SK-N-SH (cell line): Measurements from ENCODE around the gene ZDHHC24. TPM values are rescaled to one million over a fixed set of nuclear protein-coding genes. Genes with fewer than 3 reads are reported as not detected.
A peak's percentile ranks its signal among the peaks of the same experiment; 100 is the strongest.

Source experiments
- CHD2 ChIP-seq: fragments of 150-350 bp; IDR thresholded peaks from 2 replicates; pipeline ENCODE4 v1.6.1; 2018; ENCODE audit warnings: low read length; ENCODE audit not compliant: partially characterized antibody
- CTCF ChIP-seq: fragments of 200-600 bp; sonication (generic); IDR thresholded peaks from 2 replicates; pipeline ENCODE4 v1.6.1; 2017; ENCODE audit warnings: antibody characterized with exemption, mild to moderate bottlenecking, moderate library complexity
- ELF1 ChIP-seq: IDR thresholded peaks from 2 replicates; pipeline ENCODE4 v1.4.0; 2012
- FOSL2 ChIP-seq: IDR thresholded peaks from 2 replicates; pipeline ENCODE4 v1.4.0; 2012; ENCODE audit warnings: low read depth, mild to moderate bottlenecking, moderate library complexity, borderline replicate concordance
- FOXJ3 ChIP-seq: sonication (generic); formaldehyde crosslinking; IDR thresholded peaks from 2 replicates; pipeline ENCODE4 v1.5.1; 2020; ENCODE audit warnings: mild to moderate bottlenecking, missing genetic modification reagents
- FOXM1 ChIP-seq: IDR thresholded peaks from 2 replicates; pipeline ENCODE4 v1.4.0; 2012; ENCODE audit warnings: low read depth, mild to moderate bottlenecking
- GABPA ChIP-seq: IDR thresholded peaks from 2 replicates; pipeline ENCODE4 v1.4.0; 2012; ENCODE audit warnings: low read depth, mild to moderate bottlenecking
- IRF3 ChIP-seq: fragments of 150-350 bp; IDR thresholded peaks from 2 replicates; pipeline ENCODE4 v1.6.1; 2016; ENCODE audit warnings: mild to moderate bottlenecking, low read depth, low read length
- JUND ChIP-seq: IDR thresholded peaks from 2 replicates; pipeline ENCODE4 v1.4.0; 2012
- MAX ChIP-seq: IDR thresholded peaks from 2 replicates; pipeline ENCODE4 v1.4.0; 2012; ENCODE audit warnings: low read depth
- MEF2A ChIP-seq: IDR thresholded peaks from 2 replicates; pipeline ENCODE4 v1.4.0; 2012; ENCODE audit warnings: low read depth, borderline replicate concordance
- NFIC ChIP-seq: IDR thresholded peaks from 2 replicates; pipeline ENCODE4 v1.4.0; 2012; ENCODE audit warnings: borderline replicate concordance
- NRF1 ChIP-seq: IDR thresholded peaks from 2 replicates; pipeline ENCODE4 v1.6.1; 2012; ENCODE audit warnings: low read depth, mild to moderate bottlenecking, low read length
- PBX3 ChIP-seq: IDR thresholded peaks from 2 replicates; pipeline ENCODE4; 2012
- POLR2AphosphoS5 ChIP-seq: IDR thresholded peaks from 2 replicates; pipeline ENCODE4 v1.6.1; 2012; ENCODE audit warnings: low read depth, low read length
- RFX5 ChIP-seq: IDR thresholded peaks from 2 replicates; pipeline ENCODE4 v1.6.1; 2012; ENCODE audit warnings: mild to moderate bottlenecking, improper control_type of control experiment, low read length
- RXRA ChIP-seq: IDR thresholded peaks from 2 replicates; pipeline ENCODE4 v1.4.0; 2012; ENCODE audit warnings: low read depth, mild to moderate bottlenecking, borderline replicate concordance
- TAF1 ChIP-seq: IDR thresholded peaks from 2 replicates; pipeline ENCODE4 v1.6.1; 2012; ENCODE audit warnings: low read depth, mild to moderate bottlenecking, low read length, moderate library complexity, borderline replicate concordance
- TEAD4 ChIP-seq: IDR thresholded peaks from 2 replicates; pipeline ENCODE4 v1.4.0; 2012; ENCODE audit warnings: mild to moderate bottlenecking, borderline replicate concordance; ENCODE audit not compliant: insufficient read depth
- YY1 ChIP-seq: IDR thresholded peaks from 2 replicates; pipeline ENCODE4 v1.4.0; 2012; ENCODE audit warnings: low read depth, mild to moderate bottlenecking
- ZBTB33 ChIP-seq: IDR thresholded peaks from 2 replicates; pipeline ENCODE4 v1.4.0; 2012; ENCODE audit warnings: low read depth, borderline replicate concordance
- polyA plus RNA-seq, 3 experiments: library from polyadenylated mRNA; depleted of rRNA; stranded (reverse); fragments of >200 nt; gene quantifications; 2 replicates each; pipeline ENCODE4 v1.2.3, GENCODE V29; 2012

The ZDHHC24 gene
- polyA plus RNA-seq, 1 of the 3 experiments (the other 2 are of a cell fraction), result 13.1 TPM

- TF ChIP-seq FOXJ3 (CRISPR knock-in tag) (no peak), POLR2AphosphoS5 (peak; percentile 89), RXRA (no peak), GABPA (peak; percentile 66), CHD2 (no peak), PBX3 (no peak; the same call in 1 of the 2 replicates), TEAD4 (no peak), YY1 (peak; percentile 96), ZBTB33 (0 out of 2 replicates have a peak, but pooled peaks have one; percentile 7), TAF1 (peak; percentile 96), CTCF (no peak), FOXM1 (no peak), NRF1 (0 out of 2 replicates have a peak, but pooled peaks have one; percentile 1), IRF3 (no peak), MAX (peak; percentile 64; the same call in 1 of the 2 replicates), RFX5 (no peak; the same call in 1 of the 2 replicates), FOSL2 (no peak), JUND (no peak), MEF2A (no peak), ELF1 (no peak), NFIC (no peak)
Measured at GRCh38 chr11:66510271-66510989, 35.4 kb downstream of the ZDHHC24 start, which contains the start of gene BBS1 (continued).
